Calu3 (cell line): ENCODE measurements around the gene PLIN4. TPM values are rescaled to one million over a fixed set of nuclear protein-coding genes. Genes with fewer than 3 reads are reported as not detected.

ENCODE experiments used
- BruUV-seq: library from RNA; stranded (reverse); fragments of 400-500 nt; replicated peaks from 2 replicates; lab custom pipeline; 2021; lab: Mats Ljungman, UMichigan
- CTCF ChIA-PET: fragments of 300-600 bp; sonication (Branson Sonifier 250); formaldehyde crosslinking; loops from one replicate; lab custom pipeline; 2022; ENCODE audit warnings: antibody characterized with exemption; lab: Charles Lee
- DNase-seq: peaks from one replicate; pipeline ENCODE4 v3.0.0; 2022
- H3K27ac Mint-ChIP-seq: one replicate; pipeline ENCODE4 v1.8.0; 2022; ENCODE audit warnings: mixed read lengths; ENCODE audit not compliant: unreplicated experiment
- H3K27me3 Mint-ChIP-seq: one replicate; pipeline ENCODE4 v1.8.0; 2022; ENCODE audit warnings: mixed read lengths; ENCODE audit not compliant: unreplicated experiment
- H3K36me3 Mint-ChIP-seq: one replicate; pipeline ENCODE4 v1.8.0; 2022; ENCODE audit warnings: mild to moderate bottlenecking, moderate library complexity, mixed read lengths; ENCODE audit not compliant: insufficient read depth, unreplicated experiment
- H3K4me1 Mint-ChIP-seq: one replicate; pipeline ENCODE4 v1.8.0; 2022; ENCODE audit warnings: mild to moderate bottlenecking, low read depth, mixed read lengths; ENCODE audit not compliant: unreplicated experiment
- H3K4me3 Mint-ChIP-seq: one replicate; pipeline ENCODE4 v1.8.0; 2022; ENCODE audit warnings: mild to moderate bottlenecking, low read depth, moderate library complexity, mixed read lengths; ENCODE audit not compliant: unreplicated experiment
- H3K9me3 Mint-ChIP-seq: one replicate; pipeline ENCODE4 v1.8.0; 2022; ENCODE audit warnings: low read depth, mixed read lengths; ENCODE audit not compliant: unreplicated experiment
- intact Hi-C: fragments of 100-400 bp; cut with micrococcal nuclease; formaldehyde crosslinking; loops from one replicate; pipeline ENCODE4 v1.10.0; 2022; ENCODE audit not compliant: unreplicated experiment
- total RNA-seq: library from RNA; stranded (reverse); gene quantifications from 2 replicates; pipeline ENCODE4 v1.2.3, GENCODE V29; 2022
- TF ChIP-seq, protein P1 (sequence below): fragments of 200-600 bp; IDR thresholded peaks from one replicate; pipeline ENCODE4 v1.8.0; 2022; ENCODE audit warnings: antibody characterized with exemption; ENCODE audit not compliant: unreplicated experiment

PLIN4 gene
- total RNA-seq, 1 experiment from 2014 or later = 1.1 TPM

DNA sequence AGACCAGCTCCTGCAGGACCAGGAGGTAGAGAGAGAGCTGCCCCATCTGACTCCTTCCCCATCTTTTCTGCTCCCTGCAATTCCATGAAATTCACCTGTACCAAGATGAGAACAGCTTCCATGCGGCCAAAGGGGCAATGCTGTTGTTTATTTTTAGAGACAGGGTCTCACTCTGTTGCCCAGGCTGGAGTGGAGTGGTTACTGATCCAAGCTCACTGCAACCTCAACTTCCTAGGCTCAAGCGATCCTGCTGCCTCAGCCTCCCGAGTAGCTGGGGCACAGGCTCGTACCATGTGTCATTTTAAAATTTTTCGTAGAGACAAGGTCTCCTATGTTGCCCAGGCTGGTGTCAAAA is 3.6 kb upstream of the PLIN4 start:
- Mint-ChIP-seq H3K27me3 (no peaks in the 10 kb centered on the region), H3K9me3 (no peaks in the 10 kb centered on the region), H3K27ac (no peak overlapping the region), H3K36me3 (no peaks in the 10 kb centered on the region), H3K4me3 (no peak overlapping the region), H3K4me1 (peaks cover 18% of the 10 kb centered on the region)
- CTCF ChIA-PET = interaction anchor here (0.6 kb wide), 1 partner anchor 1545 kb away, joined by 3 read pairs; the partner anchor contains the start of gene TLE6
- TF ChIP-seq, protein P1, sequence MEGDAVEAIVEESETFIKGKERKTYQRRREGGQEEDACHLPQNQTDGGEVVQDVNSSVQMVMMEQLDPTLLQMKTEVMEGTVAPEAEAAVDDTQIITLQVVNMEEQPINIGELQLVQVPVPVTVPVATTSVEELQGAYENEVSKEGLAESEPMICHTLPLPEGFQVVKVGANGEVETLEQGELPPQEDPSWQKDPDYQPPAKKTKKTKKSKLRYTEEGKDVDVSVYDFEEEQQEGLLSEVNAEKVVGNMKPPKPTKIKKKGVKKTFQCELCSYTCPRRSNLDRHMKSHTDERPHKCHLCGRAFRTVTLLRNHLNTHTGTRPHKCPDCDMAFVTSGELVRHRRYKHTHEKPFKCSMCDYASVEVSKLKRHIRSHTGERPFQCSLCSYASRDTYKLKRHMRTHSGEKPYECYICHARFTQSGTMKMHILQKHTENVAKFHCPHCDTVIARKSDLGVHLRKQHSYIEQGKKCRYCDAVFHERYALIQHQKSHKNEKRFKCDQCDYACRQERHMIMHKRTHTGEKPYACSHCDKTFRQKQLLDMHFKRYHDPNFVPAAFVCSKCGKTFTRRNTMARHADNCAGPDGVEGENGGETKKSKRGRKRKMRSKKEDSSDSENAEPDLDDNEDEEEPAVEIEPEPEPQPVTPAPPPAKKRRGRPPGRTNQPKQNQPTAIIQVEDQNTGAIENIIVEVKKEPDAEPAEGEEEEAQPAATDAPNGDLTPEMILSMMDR = no peak
- BruUV-seq = no TSS peak
- intact Hi-C loops = no loop called here
- no peak for DNase-seq

DNA sequence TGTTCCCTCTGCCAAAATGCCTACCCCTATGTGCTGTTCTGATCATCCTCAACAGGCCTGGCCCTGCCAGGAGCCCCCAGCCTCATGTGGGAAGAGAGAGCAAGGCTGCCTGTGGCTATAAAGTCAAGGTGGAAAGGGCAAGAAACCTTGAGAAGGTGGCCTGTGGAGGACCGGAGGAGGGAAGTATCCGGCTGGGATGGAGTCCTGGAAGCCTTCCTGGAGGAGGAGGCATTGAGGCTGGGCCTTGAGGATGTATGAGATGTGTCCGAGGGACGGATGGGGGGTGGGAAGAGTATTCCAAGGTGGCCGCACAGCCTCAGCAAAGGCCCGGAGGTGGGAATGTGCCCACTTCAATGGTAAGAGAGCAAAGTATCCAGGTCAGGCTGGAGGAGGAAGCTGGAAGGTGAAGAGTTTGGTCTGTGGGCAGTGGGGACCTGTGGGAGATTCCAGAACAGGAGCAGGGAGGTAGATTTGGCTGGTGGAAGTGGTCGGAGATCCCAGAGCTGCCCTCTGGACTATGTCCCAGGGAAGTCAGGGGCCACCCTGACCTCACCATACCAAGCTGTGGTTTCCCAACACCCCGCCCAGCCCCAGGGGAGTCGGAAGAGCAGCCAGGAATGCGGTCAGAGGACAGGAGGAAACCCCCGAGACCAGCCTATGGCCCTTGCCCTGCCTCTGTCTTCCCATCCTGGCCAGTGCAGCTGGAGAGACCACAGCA is 3.0 kb upstream of the PLIN4 start:
- DNase-seq = no peak
- no TSS peak for BruUV-seq
- Mint-ChIP-seq H3K4me1 (peaks cover 18% of the 10 kb centered on the region), H3K36me3 (no peaks in the 10 kb centered on the region), H3K4me3 (no peak overlapping the region), H3K27ac (no peak overlapping the region), H3K9me3 (no peaks in the 10 kb centered on the region), H3K27me3 (no peaks in the 10 kb centered on the region)
- TF ChIP-seq, protein P1 = no peak
- intact Hi-C loops = no loop called here
- CTCF ChIA-PET = interaction anchor here (0.6 kb wide), 1 partner anchor 1544 kb away, joined by 3 read pairs; the partner anchor contains the start of gene TLE6

DNA sequence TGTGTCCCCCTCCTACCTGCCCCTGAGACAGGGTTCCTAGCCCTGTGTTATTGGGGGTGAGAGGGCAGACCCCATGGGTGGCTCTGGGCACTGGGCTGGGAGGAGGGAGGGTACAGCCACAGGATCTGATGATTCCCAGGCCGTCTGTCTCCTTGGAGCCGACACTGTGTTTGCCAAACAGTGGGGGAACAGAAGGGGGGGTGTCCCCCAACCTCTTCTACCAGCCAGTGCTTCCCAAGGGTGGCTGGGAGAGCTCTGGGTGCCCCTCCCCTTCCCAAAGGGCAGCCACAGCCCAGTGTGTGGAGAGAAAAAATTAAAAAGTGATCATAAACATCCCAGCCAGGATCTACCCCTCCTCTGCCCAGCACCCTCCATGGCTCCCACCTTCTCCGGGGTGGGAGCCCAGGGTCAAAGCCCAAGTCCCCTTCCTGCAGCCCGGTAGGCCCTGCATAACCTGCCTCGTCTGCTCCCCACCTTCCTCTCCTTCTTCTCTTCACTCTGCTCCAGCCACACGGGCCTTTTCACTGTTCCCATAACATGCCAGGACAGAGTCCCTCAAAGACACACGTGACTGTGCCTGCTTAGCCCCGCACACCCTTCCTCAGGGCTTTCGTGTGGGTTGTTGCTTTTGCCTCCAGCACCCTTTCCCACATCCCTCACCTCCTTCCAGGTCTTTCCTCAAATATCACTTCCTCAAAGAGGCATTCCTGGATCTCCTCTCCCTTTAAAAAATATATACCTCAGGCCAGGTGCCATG is 1.4 kb upstream of the PLIN4 start:
- no peak for DNase-seq
- no TSS peak for BruUV-seq
- CTCF ChIA-PET = no interaction called here
- intact Hi-C loops = no loop called here
- H3K27ac Mint-ChIP-seq = no peak overlapping the region
- TF ChIP-seq, protein P1 = no peak
- no peaks in the 10 kb centered on the region for H3K36me3 Mint-ChIP-seq
- no peaks in the 10 kb centered on the region for H3K27me3 Mint-ChIP-seq
- peaks cover 18% of the 10 kb centered on the region for H3K4me1 Mint-ChIP-seq
- H3K9me3 Mint-ChIP-seq = no peaks in the 10 kb centered on the region
- H3K4me3 Mint-ChIP-seq = no peak overlapping the region

DNA sequence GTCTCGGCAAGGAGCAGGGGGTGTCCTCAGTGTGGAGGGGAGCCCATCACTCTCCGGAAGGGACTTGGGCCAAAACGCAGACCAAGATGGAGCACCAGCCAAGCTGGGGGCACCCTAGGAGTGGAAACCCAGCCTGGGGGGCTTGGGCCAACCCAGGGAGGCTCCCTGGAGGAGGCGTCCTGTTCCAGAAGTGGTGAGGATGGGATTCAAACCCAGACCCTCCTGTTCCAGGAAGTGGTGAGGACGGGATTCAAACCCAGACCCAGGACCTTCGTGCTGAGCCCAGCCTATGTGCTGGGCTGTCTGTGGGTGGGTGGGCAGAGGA is 848 bp upstream of the PLIN4 start:
- BruUV-seq = no TSS peak
- TF ChIP-seq, protein P1 = no peak
- Mint-ChIP-seq H3K4me1 (peaks cover 18% of the 10 kb centered on the region), H3K4me3 (no peak overlapping the region), H3K9me3 (no peaks in the 10 kb centered on the region), H3K27ac (no peak overlapping the region), H3K36me3 (no peaks in the 10 kb centered on the region), H3K27me3 (no peaks in the 10 kb centered on the region)
- intact Hi-C loops = no loop called here
- DNase-seq = no peak
- CTCF ChIA-PET = no interaction called here
